K562 (cell line): ENCODE results near the gene URI1. TPM values are rescaled to one million over a fixed set of nuclear protein-coding genes. Genes with fewer than 3 reads are reported as not detected.

Experiments used
- GATAD2B ChIP-seq: fragments of 450-650 bp; IDR thresholded peaks from 2 replicates; pipeline ENCODE4 v1.6.1; 2017; ENCODE audit warnings: mild to moderate bottlenecking, borderline replicate concordance
- POLR2H ChIP-seq: IDR thresholded peaks from 2 replicates; pipeline ENCODE4 v1.6.1; 2016; ENCODE audit warnings: missing genetic modification characterization, low read depth, mild to moderate bottlenecking, control low read depth, missing compliant biosample characterization, moderate library complexity
- PYGO2 ChIP-seq: fragments of 450-650 bp; IDR thresholded peaks from 2 replicates; pipeline ENCODE4 v1.6.1; 2016; ENCODE audit warnings: mild to moderate bottlenecking, missing genetic modification characterization, moderate library complexity, missing compliant biosample characterization
- RBM34 ChIP-seq: fragments of 200-400 bp; formaldehyde crosslinking; IDR thresholded peaks from 2 replicates; pipeline ENCODE4 v1.6.1; 2018; ENCODE audit warnings: low read length, borderline replicate concordance; ENCODE audit not compliant: insufficient read depth
- RFX1 ChIP-seq: fragments of 450-650 bp; IDR thresholded peaks from 2 replicates; pipeline ENCODE4 v1.6.1; 2016; ENCODE audit warnings: mild to moderate bottlenecking, moderate library complexity
- SMAD2 ChIP-seq: fragments of 150-350 bp; IDR thresholded peaks from 2 replicates; pipeline ENCODE4 v1.6.1; 2014; ENCODE audit warnings: low read depth, mild to moderate bottlenecking, low read length
- TBL1XR1 ChIP-seq, 2 experiments: IDR thresholded peaks; 2 replicates each; pipeline ENCODE4 v1.6.1; 2012; ENCODE audit warnings: improper control_type of control experiment in 2 of 2, low read length in 2 of 2, mild to moderate bottlenecking in 1 of 2
- TEAD1 ChIP-seq, 2 experiments: fragments of 450-650 bp in 1 of 2; sonication (generic) in 1 of 2; formaldehyde crosslinking; IDR thresholded peaks; 2 replicates each; pipeline versions ENCODE4 v1.4.0 to v1.8.0; 2020 to 2022; ENCODE audit warnings: mild to moderate bottlenecking in 2 of 2, missing genetic modification reagents in 1 of 2
- TEAD2 ChIP-seq: fragments of 450-650 bp; IDR thresholded peaks from 2 replicates; pipeline ENCODE4 v1.6.1; 2016; ENCODE audit warnings: missing genetic modification characterization, control low read depth, missing compliant biosample characterization
- ZNF212 ChIP-seq: fragments of 450-650 bp; formaldehyde crosslinking; IDR thresholded peaks from 2 replicates; pipeline ENCODE4 v1.4.0; 2020; ENCODE audit warnings: mild to moderate bottlenecking
- ZNF24 ChIP-seq: fragments of 450-650 bp; IDR thresholded peaks from 2 replicates; pipeline ENCODE4 v1.6.1; 2016
- polyA plus RNA-seq, 8 experiments: library from polyadenylated mRNA; depleted of rRNA in 4 of 8; stranded (reverse) in 5 of 8; unstranded in 3 of 8; fragments of >200 nt; fragmentation: Nextera tagmentation in 2 of 8; fragmentation: Illumina TruSeq in 1 of 8; extraction: Ambion mirVana in 2 of 8; extraction: Trizol in 1 of 8; gene quantifications; 2 replicates each; pipeline versions ENCODE4 v1.2.1 to v1.2.3, GENCODE V29; 2011 to 2014; ENCODE audit warnings: inconsistent platforms in 1 of 8, missing spikeins in 1 of 8
- total RNA-seq, 7 experiments: library from RNA; depleted of rRNA in 6 of 7; stranded (reverse); fragments of >200 nt in 6 of 7; fragmentation: Illumina TruSeq in 2 of 7; extraction: Trizol in 2 of 7; gene quantifications; 2 replicates each; pipeline versions ENCODE4 v1.2.1 to v1.2.3, GENCODE V29; 2011 to 2021; ENCODE audit warnings: low replicate concordance in 1 of 7
- TF ChIP-seq, protein P1 (sequence below): fragments of 250-450 bp; sonication (Bioruptor Pico); IDR thresholded peaks from 2 replicates; pipeline ENCODE4 v1.5.0; 2021; ENCODE audit warnings: mild to moderate bottlenecking, moderate library complexity
- TF ChIP-seq, protein P2 (sequence below), 3 experiments: fragments of 200-800 bp in 1 of 3; fragments of 250-450 bp in 1 of 3; fragments of 450-650 bp in 1 of 3; sonication (Bioruptor Pico) in 1 of 3; sonication (Bioruptor generic) in 1 of 3; formaldehyde crosslinking in 1 of 3; IDR thresholded peaks; 2 replicates each; pipeline versions ENCODE4 v1.6.1 to v1.8.0; 2016 to 2022; ENCODE audit warnings: mild to moderate bottlenecking in 2 of 3, missing genetic modification characterization in 2 of 3, missing compliant biosample characterization in 1 of 3, moderate library complexity in 1 of 3
- TF ChIP-seq, protein P3 (sequence below): fragments of 450-650 bp; formaldehyde crosslinking; IDR thresholded peaks from 2 replicates; pipeline ENCODE4 v1.4.0; 2022; ENCODE audit warnings: missing genetic modification characterization
- TF ChIP-seq, protein P4 (sequence below): fragments of 250-450 bp; sonication (Bioruptor Pico); IDR thresholded peaks from 2 replicates; pipeline ENCODE4 v1.8.0; 2022; ENCODE audit warnings: moderate library complexity, mild to moderate bottlenecking, inconsistent platforms
- TF ChIP-seq, protein P5 (sequence below): sonication (generic); formaldehyde crosslinking; IDR thresholded peaks from 2 replicates; pipeline ENCODE4 v1.8.1; 2023; ENCODE audit warnings: mild to moderate bottlenecking, missing genetic modification reagents

Gene URI1
- total and polyA plus RNA-seq, 9 of the 15 experiments (the other 6 are each of a cell fraction or from before 2014, with no cell fraction given) = 16.9 to 87.4 (median 63.9) TPM

DNA sequence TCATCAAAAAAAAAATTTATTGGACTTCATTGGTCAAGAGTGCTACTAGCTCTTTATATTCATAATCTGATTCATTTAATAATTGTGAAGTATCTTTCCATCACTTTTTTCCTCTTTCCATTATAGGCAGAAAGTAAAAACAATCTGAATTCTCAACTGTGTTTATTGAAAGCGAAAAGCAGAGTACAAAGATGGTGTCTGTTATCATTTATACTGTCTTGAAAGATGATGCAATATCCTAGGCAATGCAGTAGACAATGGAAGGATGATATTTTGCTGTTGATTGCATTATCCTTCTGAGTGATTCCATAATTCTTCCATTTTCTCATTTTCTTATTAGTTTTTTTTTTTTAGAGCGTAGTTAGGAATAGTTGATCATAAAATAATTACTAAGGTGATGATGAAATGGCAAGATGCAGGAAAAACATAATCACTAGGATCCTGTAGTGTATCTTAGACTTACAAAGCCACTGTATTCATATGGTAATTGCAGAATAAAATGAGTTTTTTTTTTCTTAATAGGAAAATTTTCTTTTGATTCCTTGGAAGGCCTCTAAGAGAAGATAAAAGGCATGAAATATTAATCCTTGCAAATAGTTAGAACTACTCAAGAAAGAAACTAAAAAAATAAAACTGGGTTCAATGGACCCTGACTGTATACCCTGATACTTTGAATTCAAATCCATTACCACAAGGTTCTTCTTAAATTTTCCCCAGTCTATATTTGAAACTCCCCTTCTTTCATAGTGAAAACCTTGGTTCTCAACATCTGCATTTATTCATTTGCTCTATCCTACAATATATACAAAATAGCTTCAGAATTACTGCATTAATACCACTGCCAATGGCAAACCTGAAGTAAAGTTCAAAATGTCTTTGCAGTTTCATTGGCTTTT lies 11.6 kb downstream of the URI1 start (continued):
- TF ChIP-seq TEAD1 (CRISPR knock-in tag; IDR thresholded peaks at IDR 0.05) (no peak), SMAD2 (no peak), TBL1XR1 (IDR thresholded peaks at IDR 0.05; ENCODE audit: low read length in 2 of 2) (no peak), RFX1 (no peak), POLR2H (peak; percentile 41; the same call in 1 of the 2 replicates), PYGO2 (tag) (no peak), TEAD2 (tag) (no peak), ZNF212 (CRISPR knock-in tag) (no peak), RBM34 (no peak), ZNF24 (no peak), GATAD2B (no peak)
- TF ChIP-seq, protein P1, sequence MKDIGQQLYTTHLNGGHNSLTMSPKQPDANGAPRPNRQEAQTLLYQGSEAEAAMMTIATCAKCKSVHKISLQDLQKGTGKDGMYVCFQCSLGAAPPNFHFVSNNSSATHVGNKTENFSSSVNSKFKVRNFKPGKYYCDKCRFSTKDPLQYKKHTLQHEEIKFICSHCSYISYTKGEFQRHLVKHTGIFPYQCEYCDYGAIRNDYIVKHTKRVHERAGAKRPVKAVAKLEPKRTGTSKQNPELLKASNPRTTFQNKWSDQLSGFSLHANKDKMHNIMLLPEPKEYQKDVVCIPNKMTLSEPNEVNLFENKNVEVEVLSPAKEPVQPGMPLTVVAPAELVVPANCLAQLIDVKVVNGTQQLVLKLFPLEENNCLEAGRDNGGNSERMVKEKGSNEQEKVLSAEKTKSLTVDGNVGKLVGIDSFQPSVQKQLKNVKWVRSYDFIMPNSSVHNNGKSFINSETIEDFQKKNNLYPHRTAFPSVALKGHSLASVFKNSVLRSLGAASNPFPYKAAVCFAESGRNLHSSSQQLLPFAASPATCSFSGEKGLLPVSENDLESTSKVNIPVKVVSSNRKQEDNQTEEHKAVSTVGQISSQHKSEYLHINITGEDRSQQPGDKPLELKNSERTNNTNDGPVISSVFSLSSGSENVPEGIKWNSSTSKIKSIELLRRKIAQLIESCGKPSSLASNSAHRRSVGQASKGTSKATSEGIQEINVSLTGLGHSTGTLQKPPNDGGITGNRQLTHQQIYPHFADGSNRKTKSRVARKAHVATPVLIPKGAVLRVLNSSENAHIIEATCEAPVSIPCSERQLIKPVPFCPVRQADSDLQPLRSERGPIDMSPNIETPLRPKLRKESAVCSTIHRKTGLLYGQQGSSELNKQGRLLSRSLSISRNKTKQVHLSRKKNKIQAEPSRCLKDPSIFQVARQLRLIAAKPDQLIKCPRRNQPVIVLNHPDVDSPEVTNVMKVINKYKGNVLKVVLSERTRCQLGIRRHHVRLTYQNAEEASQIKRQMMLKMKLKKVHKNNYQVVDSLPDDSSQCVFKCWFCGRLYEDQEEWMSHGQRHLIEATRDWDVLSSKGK = no peak
- TF ChIP-seq, protein P2, sequence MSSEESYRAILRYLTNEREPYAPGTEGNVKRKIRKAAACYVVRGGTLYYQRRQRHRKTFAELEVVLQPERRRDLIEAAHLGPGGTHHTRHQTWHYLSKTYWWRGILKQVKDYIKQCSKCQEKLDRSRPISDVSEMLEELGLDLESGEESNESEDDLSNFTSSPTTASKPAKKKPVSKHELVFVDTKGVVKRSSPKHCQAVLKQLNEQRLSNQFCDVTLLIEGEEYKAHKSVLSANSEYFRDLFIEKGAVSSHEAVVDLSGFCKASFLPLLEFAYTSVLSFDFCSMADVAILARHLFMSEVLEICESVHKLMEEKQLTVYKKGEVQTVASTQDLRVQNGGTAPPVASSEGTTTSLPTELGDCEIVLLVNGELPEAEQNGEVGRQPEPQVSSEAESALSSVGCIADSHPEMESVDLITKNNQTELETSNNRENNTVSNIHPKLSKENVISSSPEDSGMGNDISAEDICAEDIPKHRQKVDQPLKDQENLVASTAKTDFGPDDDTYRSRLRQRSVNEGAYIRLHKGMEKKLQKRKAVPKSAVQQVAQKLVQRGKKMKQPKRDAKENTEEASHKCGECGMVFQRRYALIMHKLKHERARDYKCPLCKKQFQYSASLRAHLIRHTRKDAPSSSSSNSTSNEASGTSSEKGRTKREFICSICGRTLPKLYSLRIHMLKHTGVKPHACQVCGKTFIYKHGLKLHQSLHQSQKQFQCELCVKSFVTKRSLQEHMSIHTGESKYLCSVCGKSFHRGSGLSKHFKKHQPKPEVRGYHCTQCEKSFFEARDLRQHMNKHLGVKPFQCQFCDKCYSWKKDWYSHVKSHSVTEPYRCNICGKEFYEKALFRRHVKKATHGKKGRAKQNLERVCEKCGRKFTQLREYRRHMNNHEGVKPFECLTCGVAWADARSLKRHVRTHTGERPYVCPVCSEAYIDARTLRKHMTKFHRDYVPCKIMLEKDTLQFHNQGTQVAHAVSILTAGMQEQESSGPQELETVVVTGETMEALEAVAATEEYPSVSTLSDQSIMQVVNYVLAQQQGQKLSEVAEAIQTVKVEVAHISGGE (CRISPR knock-in tag; IDR thresholded peaks at IDR 0.05) = no peak
- TF ChIP-seq, protein P3, sequence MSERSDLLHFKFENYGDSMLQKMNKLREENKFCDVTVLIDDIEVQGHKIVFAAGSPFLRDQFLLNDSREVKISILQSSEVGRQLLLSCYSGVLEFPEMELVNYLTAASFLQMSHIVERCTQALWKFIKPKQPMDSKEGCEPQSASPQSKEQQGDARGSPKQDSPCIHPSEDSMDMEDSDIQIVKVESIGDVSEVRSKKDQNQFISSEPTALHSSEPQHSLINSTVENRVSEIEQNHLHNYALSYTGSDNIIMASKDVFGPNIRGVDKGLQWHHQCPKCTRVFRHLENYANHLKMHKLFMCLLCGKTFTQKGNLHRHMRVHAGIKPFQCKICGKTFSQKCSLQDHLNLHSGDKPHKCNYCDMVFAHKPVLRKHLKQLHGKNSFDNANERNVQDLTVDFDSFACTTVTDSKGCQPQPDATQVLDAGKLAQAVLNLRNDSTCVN (CRISPR knock-in tag) = no peak
- TF ChIP-seq, protein P4, sequence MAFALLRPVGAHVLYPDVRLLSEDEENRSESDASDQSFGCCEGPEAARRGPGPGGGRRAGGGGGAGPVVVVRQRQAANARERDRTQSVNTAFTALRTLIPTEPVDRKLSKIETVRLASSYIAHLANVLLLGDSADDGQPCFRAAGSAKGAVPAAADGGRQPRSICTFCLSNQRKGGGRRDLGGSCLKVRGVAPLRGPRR (CRISPR knock-in tag) = no peak
- TF ChIP-seq, protein P5, sequence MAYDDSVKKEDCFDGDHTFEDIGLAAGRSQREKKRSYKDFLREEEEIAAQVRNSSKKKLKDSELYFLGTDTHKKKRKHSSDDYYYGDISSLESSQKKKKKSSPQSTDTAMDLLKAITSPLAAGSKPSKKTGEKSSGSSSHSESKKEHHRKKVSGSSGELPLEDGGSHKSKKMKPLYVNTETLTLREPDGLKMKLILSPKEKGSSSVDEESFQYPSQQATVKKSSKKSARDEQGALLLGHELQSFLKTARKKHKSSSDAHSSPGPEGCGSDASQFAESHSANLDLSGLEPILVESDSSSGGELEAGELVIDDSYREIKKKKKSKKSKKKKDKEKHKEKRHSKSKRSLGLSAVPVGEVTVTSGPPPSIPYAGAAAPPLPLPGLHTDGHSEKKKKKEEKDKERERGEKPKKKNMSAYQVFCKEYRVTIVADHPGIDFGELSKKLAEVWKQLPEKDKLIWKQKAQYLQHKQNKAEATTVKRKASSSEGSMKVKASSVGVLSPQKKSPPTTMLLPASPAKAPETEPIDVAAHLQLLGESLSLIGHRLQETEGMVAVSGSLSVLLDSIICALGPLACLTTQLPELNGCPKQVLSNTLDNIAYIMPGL (CRISPR knock-in tag) = no peak
